Caco-2 (cell line): Measurements from ENCODE around the gene SLC30A9. TPM values are rescaled to one million over a fixed set of nuclear protein-coding genes. Genes with fewer than 3 reads are reported as not detected.

Experiments
- BruUV-seq: library from RNA; stranded (reverse); fragments of 400-500 nt; replicated peaks from 2 replicates; lab custom pipeline; 2021; lab: Mats Ljungman, UMichigan
- CTCF ChIA-PET: fragments of 300-600 bp; sonication (Branson Sonifier 250); formaldehyde crosslinking; loops from one replicate; lab custom pipeline; 2022; ENCODE audit warnings: antibody characterized with exemption; lab: Charles Lee
- POLR2A ChIA-PET: fragments of 300-600 bp; sonication (Branson Sonifier 250); formaldehyde crosslinking; loops from one replicate; lab custom pipeline; 2022; ENCODE audit warnings: antibody characterized with exemption; lab: Charles Lee
- DNase-seq, 2 experiments: peaks; one replicate each; pipeline versions ENCODE4 v3.0.0 to v3.0.0-alpha.2; 2020 to 2022
- H3K27me3 ChIP-seq: replicated peaks from 2 replicates; pipeline ENCODE4 v1.6.0; 2011; ENCODE audit warnings: low read length; ENCODE audit not compliant: control insufficient read depth, insufficient read depth
- H3K36me3 ChIP-seq: 2 replicates; pipeline ENCODE4 v1.5.1; 2011; ENCODE audit warnings: low read length; ENCODE audit not compliant: control insufficient read depth, insufficient read depth
- H3K4me1 ChIP-seq: fragments of 250-450 bp; sonication (Bioruptor Pico); 2 replicates; pipeline ENCODE4 v1.5.1; 2020; ENCODE audit warnings: mild to moderate bottlenecking
- H3K4me3 ChIP-seq: 2 replicates; pipeline ENCODE4 v1.5.1; 2011; ENCODE audit warnings: low read depth, mild to moderate bottlenecking, control low read depth, low read length
- H3K9me3 ChIP-seq: fragments of 250-450 bp; sonication (Bioruptor Pico); 2 replicates; pipeline ENCODE4 v1.5.1; 2020; ENCODE audit warnings: mild to moderate bottlenecking, moderate library complexity
- H3K27ac Mint-ChIP-seq: one replicate; pipeline ENCODE4 v1.8.0; 2022; ENCODE audit warnings: mixed read lengths; ENCODE audit not compliant: unreplicated experiment
- H3K27me3 Mint-ChIP-seq: one replicate; pipeline ENCODE4 v1.8.0; 2022; ENCODE audit warnings: mixed read lengths; ENCODE audit not compliant: insufficient read depth, unreplicated experiment
- H3K36me3 Mint-ChIP-seq: one replicate; pipeline ENCODE4 v1.8.0; 2022; ENCODE audit warnings: mild to moderate bottlenecking, mixed read lengths; ENCODE audit not compliant: insufficient read depth, unreplicated experiment
- H3K4me1 Mint-ChIP-seq: one replicate; pipeline ENCODE4 v1.8.0; 2022; ENCODE audit warnings: low read depth, mixed read lengths; ENCODE audit not compliant: unreplicated experiment
- H3K4me3 Mint-ChIP-seq: one replicate; pipeline ENCODE4 v1.8.0; 2022; ENCODE audit warnings: mild to moderate bottlenecking, moderate library complexity, mixed read lengths; ENCODE audit not compliant: unreplicated experiment
- H3K9me3 Mint-ChIP-seq: one replicate; pipeline ENCODE4 v1.8.0; 2022; ENCODE audit warnings: mixed read lengths; ENCODE audit not compliant: unreplicated experiment
- intact Hi-C: fragments of 100-400 bp; cut with micrococcal nuclease; formaldehyde crosslinking; loops from one replicate; pipeline ENCODE4 v1.10.0; 2022; ENCODE audit not compliant: unreplicated experiment
- total RNA-seq: library from RNA; stranded (reverse); gene quantifications from 2 replicates; pipeline ENCODE4 v1.2.3, GENCODE V29; 2022
- TF ChIP-seq, protein P1 (sequence below), 2 experiments: fragments of 200-600 bp in 1 of 2; IDR thresholded peaks; 1 replicate in 1 of 2; 2 replicates in 1 of 2; pipeline versions ENCODE4 v1.5.1 to v1.8.0; 2011 to 2022; ENCODE audit warnings: antibody characterized with exemption in 1 of 2, control low read depth in 1 of 2, inconsistent platforms in 1 of 2, low read depth in 1 of 2, low read length in 1 of 2, mild to moderate bottlenecking in 1 of 2, moderate library complexity in 1 of 2; ENCODE audit not compliant: insufficient read depth in 1 of 2, severe bottlenecking in 1 of 2, unreplicated experiment in 1 of 2

Gene SLC30A9
- total RNA-seq, 1 experiment from 2014 or later: 57.1 TPM

DNA sequence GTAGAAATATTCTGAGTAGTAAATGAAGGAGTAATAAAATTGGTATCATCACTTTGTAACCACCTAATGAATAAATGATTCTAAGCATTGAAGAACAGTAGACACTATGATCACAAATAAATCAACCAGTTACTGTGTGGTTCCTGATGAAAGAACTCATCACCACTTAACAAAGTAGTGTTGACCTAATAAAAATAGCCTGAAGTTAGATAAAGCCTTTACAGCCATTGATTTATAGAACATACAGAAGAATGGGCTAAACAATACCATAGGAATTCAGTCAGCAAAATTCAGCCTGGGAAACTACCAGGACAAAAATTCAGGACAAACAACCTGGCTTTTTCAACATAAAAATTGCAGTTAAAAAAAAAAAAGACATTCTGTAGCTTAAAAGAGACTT, 9.0 kb downstream of the SLC30A9 start:
- Mint-ChIP-seq H3K36me3 (peaks cover 6% of the 10 kb centered on the region), H3K9me3 (no peaks in the 10 kb centered on the region), H3K27ac (no peak overlapping the region), H3K4me1 (no peaks in the 10 kb centered on the region), H3K4me3 (no peak overlapping the region), H3K27me3 (no peaks in the 10 kb centered on the region)
- CTCF ChIA-PET: no interaction called here
- intact Hi-C loops: no loop called here
- DNase-seq: no peak
- Histone ChIP-seq H3K9me3 (no peaks in the 10 kb centered on the region), H3K36me3 (no peaks in the 10 kb centered on the region; the same call in 1 of the 2 replicates), H3K4me1 (no peaks in the 10 kb centered on the region), H3K27me3 (no peaks in the 10 kb centered on the region), H3K4me3 (no peak overlapping the region)
- POLR2A ChIA-PET: no interaction called here
- TF ChIP-seq, protein P1, sequence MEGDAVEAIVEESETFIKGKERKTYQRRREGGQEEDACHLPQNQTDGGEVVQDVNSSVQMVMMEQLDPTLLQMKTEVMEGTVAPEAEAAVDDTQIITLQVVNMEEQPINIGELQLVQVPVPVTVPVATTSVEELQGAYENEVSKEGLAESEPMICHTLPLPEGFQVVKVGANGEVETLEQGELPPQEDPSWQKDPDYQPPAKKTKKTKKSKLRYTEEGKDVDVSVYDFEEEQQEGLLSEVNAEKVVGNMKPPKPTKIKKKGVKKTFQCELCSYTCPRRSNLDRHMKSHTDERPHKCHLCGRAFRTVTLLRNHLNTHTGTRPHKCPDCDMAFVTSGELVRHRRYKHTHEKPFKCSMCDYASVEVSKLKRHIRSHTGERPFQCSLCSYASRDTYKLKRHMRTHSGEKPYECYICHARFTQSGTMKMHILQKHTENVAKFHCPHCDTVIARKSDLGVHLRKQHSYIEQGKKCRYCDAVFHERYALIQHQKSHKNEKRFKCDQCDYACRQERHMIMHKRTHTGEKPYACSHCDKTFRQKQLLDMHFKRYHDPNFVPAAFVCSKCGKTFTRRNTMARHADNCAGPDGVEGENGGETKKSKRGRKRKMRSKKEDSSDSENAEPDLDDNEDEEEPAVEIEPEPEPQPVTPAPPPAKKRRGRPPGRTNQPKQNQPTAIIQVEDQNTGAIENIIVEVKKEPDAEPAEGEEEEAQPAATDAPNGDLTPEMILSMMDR (IDR thresholded peaks at IDR 0.05; ENCODE audit: insufficient read depth in 1 of 2, low read depth in 1 of 2, low read length in 1 of 2, severe bottlenecking in 1 of 2, unreplicated experiment in 1 of 2): no peak
- BruUV-seq: no TSS peak

- POLR2A ChIA-PET: no interaction called here
- Histone ChIP-seq H3K27me3 (no peaks in the 10 kb centered on the region), H3K4me1 (no peaks in the 10 kb centered on the region), H3K4me3 (no peak overlapping the region), H3K36me3 (no peaks in the 10 kb centered on the region), H3K9me3 (no peaks in the 10 kb centered on the region)
- no TSS peak for BruUV-seq
- no peaks in the 10 kb centered on the region for H3K9me3 Mint-ChIP-seq
- CTCF ChIA-PET: no interaction called here
- TF ChIP-seq, protein P1 (IDR thresholded peaks at IDR 0.05; ENCODE audit: insufficient read depth in 1 of 2, low read depth in 1 of 2, low read length in 1 of 2, severe bottlenecking in 1 of 2, unreplicated experiment in 1 of 2): no peak
- H3K36me3 Mint-ChIP-seq: peaks cover 9% of the 10 kb centered on the region
- H3K4me1 Mint-ChIP-seq: no peaks in the 10 kb centered on the region
- H3K4me3 Mint-ChIP-seq: no peak overlapping the region
- no peaks in the 10 kb centered on the region for H3K27me3 Mint-ChIP-seq
- H3K27ac Mint-ChIP-seq: no peak overlapping the region
- intact Hi-C loops: no loop called here
- no peak for DNase-seq
These were observed 17.9 kb downstream of the SLC30A9 start for GRCh38 chr4:42008011-42008786.

GRCh38 chr4:42015438-42015837, 25.1 kb downstream of the SLC30A9 start:
- CTCF ChIA-PET: no interaction called here
- H3K27me3 Mint-ChIP-seq: no peaks in the 10 kb centered on the region
- no peak overlapping the region for H3K4me3 Mint-ChIP-seq
- no peaks in the 10 kb centered on the region for H3K4me1 ChIP-seq
- H3K36me3 Mint-ChIP-seq: no peaks in the 10 kb centered on the region
- no peak for DNase-seq
- H3K27me3 ChIP-seq: no peaks in the 10 kb centered on the region
- H3K27ac Mint-ChIP-seq: no peak overlapping the region
- H3K9me3 ChIP-seq: no peaks in the 10 kb centered on the region
- H3K9me3 Mint-ChIP-seq: no peaks in the 10 kb centered on the region
- no peaks in the 10 kb centered on the region for H3K4me1 Mint-ChIP-seq
- H3K4me3 ChIP-seq: no peak overlapping the region
- POLR2A ChIA-PET: no interaction called here
- intact Hi-C loops: no loop called here
- no TSS peak for BruUV-seq
- TF ChIP-seq, protein P1 (IDR thresholded peaks at IDR 0.05; ENCODE audit: insufficient read depth in 1 of 2, low read depth in 1 of 2, low read length in 1 of 2, severe bottlenecking in 1 of 2, unreplicated experiment in 1 of 2): no peak
- no peaks in the 10 kb centered on the region for H3K36me3 ChIP-seq
